Keratinocyte (primary cell): ENCODE data around the gene CNOT3.

ENCODE experiments used
- EZH2 ChIP-seq: IDR thresholded peaks from one replicate; pipeline ENCODE4 v1.6.1; 2012; ENCODE audit warnings: inconsistent platforms, mild to moderate bottlenecking, low read length, moderate library complexity
- TF ChIP-seq, protein P1 (sequence below), 3 experiments: IDR thresholded peaks in 1 of 3; conservative IDR thresholded peaks in 1 of 3; optimal IDR thresholded peaks in 1 of 3; 2 replicates in 2 of 3; 3 replicates in 1 of 3; pipeline versions ENCODE3 to v1.5.1; 2011; ENCODE audit warnings: low read length in 3 of 3, mild to moderate bottlenecking in 3 of 3, moderate library complexity in 2 of 3, control low read depth in 1 of 3, inconsistent platforms in 1 of 3; ENCODE audit not compliant: insufficient read depth in 2 of 3; ENCODE audit errors: extremely low read depth in 1 of 3

GRCh38 chr19:54107876-54108490 is 29.6 kb upstream of the CNOT3 start:
- TF ChIP-seq, protein P1, sequence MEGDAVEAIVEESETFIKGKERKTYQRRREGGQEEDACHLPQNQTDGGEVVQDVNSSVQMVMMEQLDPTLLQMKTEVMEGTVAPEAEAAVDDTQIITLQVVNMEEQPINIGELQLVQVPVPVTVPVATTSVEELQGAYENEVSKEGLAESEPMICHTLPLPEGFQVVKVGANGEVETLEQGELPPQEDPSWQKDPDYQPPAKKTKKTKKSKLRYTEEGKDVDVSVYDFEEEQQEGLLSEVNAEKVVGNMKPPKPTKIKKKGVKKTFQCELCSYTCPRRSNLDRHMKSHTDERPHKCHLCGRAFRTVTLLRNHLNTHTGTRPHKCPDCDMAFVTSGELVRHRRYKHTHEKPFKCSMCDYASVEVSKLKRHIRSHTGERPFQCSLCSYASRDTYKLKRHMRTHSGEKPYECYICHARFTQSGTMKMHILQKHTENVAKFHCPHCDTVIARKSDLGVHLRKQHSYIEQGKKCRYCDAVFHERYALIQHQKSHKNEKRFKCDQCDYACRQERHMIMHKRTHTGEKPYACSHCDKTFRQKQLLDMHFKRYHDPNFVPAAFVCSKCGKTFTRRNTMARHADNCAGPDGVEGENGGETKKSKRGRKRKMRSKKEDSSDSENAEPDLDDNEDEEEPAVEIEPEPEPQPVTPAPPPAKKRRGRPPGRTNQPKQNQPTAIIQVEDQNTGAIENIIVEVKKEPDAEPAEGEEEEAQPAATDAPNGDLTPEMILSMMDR (optimal IDR thresholded peaks at IDR 0.05 in 1 of 3, IDR thresholded peaks at IDR 0.05 in 1 of 3, conservative IDR thresholded peaks at IDR 0.05 in 1 of 3; ENCODE audit: extremely low read depth in 1 of 3, insufficient read depth in 2 of 3, low read length in 3 of 3): no peak
- TF ChIP-seq EZH2: no peak
